H1 (cell line): ENCODE data around the gene GALNT9. TPM values are rescaled to one million over a fixed set of nuclear protein-coding genes. Genes with fewer than 3 reads are reported as not detected.

Experiments
- CTCF ChIA-PET: fragments of 300-600 bp; sonication (Branson Sonifier 250); formaldehyde crosslinking; loops from one replicate; lab custom pipeline; 2021; ENCODE audit not compliant: partially characterized antibody; lab: Charles Lee
- POLR2A ChIA-PET: fragments of 300-600 bp; sonication (Branson Sonifier 250); formaldehyde crosslinking; loops from one replicate; lab custom pipeline; 2021; ENCODE audit warnings: inconsistent platforms; ENCODE audit not compliant: partially characterized antibody; lab: Charles Lee
- DNase-seq, 2 experiments: peaks; one replicate each; pipeline versions ENCODE4 v3.0.0 to v3.0.0-alpha.2; 2010 to 2022; ENCODE audit warnings: low spot score in 2 of 2, low read depth in 1 of 2, mixed read lengths in 1 of 2
- FAIRE-seq: peaks from 2 replicates; lab custom pipeline; 2011; peaks lifted over from hg19 to GRCh38; lab: Jason Lieb, UNC
- H2AFZ ChIP-seq: 2 replicates; pipeline ENCODE4 v1.8.1; 2012; ENCODE audit warnings: low read length, inconsistent platforms
- H2AK5ac ChIP-seq: 2 replicates; pipeline ENCODE4 v1.6.1; 2013; ENCODE audit warnings: low read depth, low read length
- H2BK120ac ChIP-seq: replicated peaks from 2 replicates; pipeline ENCODE3; 2013; ENCODE audit warnings: low read depth, low read length, inconsistent platforms
- H2BK12ac ChIP-seq: 2 replicates; pipeline ENCODE4 v1.6.1; 2013; ENCODE audit warnings: low read depth, low read length
- H2BK15ac ChIP-seq: 2 replicates; pipeline ENCODE4 v1.6.1; 2013; ENCODE audit warnings: low read length
- H2BK20ac ChIP-seq: 2 replicates; pipeline ENCODE4 v1.6.1; 2013; ENCODE audit warnings: low read length
- H2BK5ac ChIP-seq: 2 replicates; pipeline ENCODE4 v1.6.1; 2013; ENCODE audit warnings: low read depth, low read length
- H3K14ac ChIP-seq: 2 replicates; pipeline ENCODE4 v1.6.1; 2013; ENCODE audit warnings: inconsistent platforms; ENCODE audit not compliant: insufficient read length
- H3K18ac ChIP-seq: 2 replicates; pipeline ENCODE4 v1.6.1; 2013; ENCODE audit warnings: low read length; ENCODE audit errors: extremely low read depth
- H3K23ac ChIP-seq: 2 replicates; pipeline ENCODE4 v1.6.1; 2013; ENCODE audit warnings: inconsistent platforms; ENCODE audit not compliant: insufficient read length
- H3K23me2 ChIP-seq: 2 replicates; pipeline ENCODE4 v1.6.1; 2013; ENCODE audit warnings: low read depth, low read length
- H3K27ac ChIP-seq: 2 replicates; pipeline ENCODE4 v1.6.1; 2011; ENCODE audit warnings: low read depth, low read length, inconsistent platforms
- H3K27me3 ChIP-seq, 4 experiments: replicated peaks in 1 of 4; 1 replicate in 1 of 4; 2 replicates in 3 of 4; pipeline versions ENCODE4 v1.6.1 to v1.8.1; 2011 to 2013; ENCODE audit warnings: low read length in 3 of 4, mild to moderate bottlenecking in 3 of 4, inconsistent platforms in 2 of 4, mixed read lengths in 2 of 4, moderate library complexity in 1 of 4; ENCODE audit not compliant: control insufficient read depth in 3 of 4, insufficient read depth in 3 of 4; ENCODE audit errors: extremely low read depth in 1 of 4
- H3K36me3 ChIP-seq, 4 experiments: 2 replicates each; pipeline versions ENCODE4 v1.6.1 to v1.8.1; 2011 to 2013; ENCODE audit warnings: mild to moderate bottlenecking in 4 of 4, low read length in 3 of 4, moderate library complexity in 2 of 4, control low read depth in 1 of 4, inconsistent platforms in 1 of 4; ENCODE audit not compliant: insufficient read depth in 4 of 4, control insufficient read depth in 2 of 4
- H3K4ac ChIP-seq: replicated peaks from 2 replicates; pipeline ENCODE3; 2013; ENCODE audit warnings: low read length, low read depth, mixed read lengths, inconsistent platforms; ENCODE audit not compliant: insufficient read length
- H3K4me1 ChIP-seq, 4 experiments: replicated peaks in 1 of 4; 1 replicate in 1 of 4; 2 replicates in 3 of 4; pipeline versions ENCODE4 v1.6.1 to v1.8.1; 2011 to 2013; ENCODE audit warnings: low read length in 3 of 4, inconsistent platforms in 2 of 4, mixed read lengths in 1 of 4; ENCODE audit not compliant: insufficient read depth in 4 of 4, control insufficient read depth in 3 of 4
- H3K4me2 ChIP-seq, 2 experiments: 2 replicates each; pipeline versions ENCODE4 v1.6.1 to v1.8.1; 2011 to 2013; ENCODE audit warnings: low read depth in 2 of 2, low read length in 2 of 2, control low read depth in 1 of 2, inconsistent platforms in 1 of 2, mild to moderate bottlenecking in 1 of 2; ENCODE audit not compliant: insufficient read depth in 1 of 2
- H3K4me3 ChIP-seq, 4 experiments: fragments of 200-600, 300-600 bp in 1 of 4; sonication (generic), shearing (Covaris generic), sonication (Bioruptor Twin) in 1 of 4; 2 replicates each; pipeline versions ENCODE4 v1.5.1 to v1.8.1; 2011 to 2016; ENCODE audit warnings: low read length in 4 of 4, low read depth in 3 of 4, control low read depth in 2 of 4, inconsistent platforms in 2 of 4, mild to moderate bottlenecking in 2 of 4, mixed read lengths in 1 of 4, moderate library complexity in 1 of 4; ENCODE audit not compliant: insufficient read depth in 2 of 4; ENCODE audit errors: extremely low read depth in 1 of 4
- H3K56ac ChIP-seq: replicated peaks from 2 replicates; pipeline ENCODE3; 2013; ENCODE audit warnings: low read depth, mild to moderate bottlenecking, mixed read lengths, low read length, inconsistent platforms; ENCODE audit not compliant: insufficient read length
- H3K79me1 ChIP-seq: 2 replicates; pipeline ENCODE4 v1.6.1; 2013; ENCODE audit warnings: low read depth, low read length, control low read depth
- H3K79me2 ChIP-seq, 2 experiments: 2 replicates each; pipeline versions ENCODE4 v1.6.1 to v1.8.1; 2012 to 2013; ENCODE audit warnings: low read length in 2 of 2, mild to moderate bottlenecking in 2 of 2, inconsistent platforms in 1 of 2; ENCODE audit not compliant: insufficient read depth in 2 of 2, control insufficient read depth in 1 of 2
- H3K9ac ChIP-seq, 4 experiments: replicated peaks in 1 of 4; 1 replicate in 1 of 4; 2 replicates in 3 of 4; pipeline versions ENCODE4 v1.6.1 to v1.8.1; 2011 to 2013; ENCODE audit warnings: low read depth in 3 of 4, low read length in 3 of 4, control low read depth in 2 of 4, mild to moderate bottlenecking in 2 of 4, moderate library complexity in 2 of 4, inconsistent platforms in 1 of 4; ENCODE audit errors: extremely low read depth in 1 of 4
- H3K9me3 ChIP-seq, 2 experiments: 2 replicates each; pipeline versions ENCODE4 v1.6.1 to v1.8.1; 2012 to 2013; ENCODE audit warnings: mild to moderate bottlenecking in 2 of 2, moderate library complexity in 2 of 2, control low read depth in 1 of 2, inconsistent platforms in 1 of 2, low read depth in 1 of 2, low read length in 1 of 2, mixed read lengths in 1 of 2; ENCODE audit not compliant: insufficient read depth in 2 of 2
- H4K20me1 ChIP-seq, 2 experiments: replicated peaks in 1 of 2; 2 replicates each; pipeline versions ENCODE3 to v1.8.1; 2011 to 2013; ENCODE audit warnings: inconsistent platforms in 2 of 2, low read length in 2 of 2, mild to moderate bottlenecking in 1 of 2; ENCODE audit not compliant: insufficient read depth in 2 of 2, control insufficient read depth in 1 of 2
- H4K5ac ChIP-seq: 2 replicates; pipeline ENCODE4 v1.6.1; 2013; ENCODE audit warnings: low read length, low read depth, mixed read lengths, inconsistent platforms; ENCODE audit not compliant: insufficient read length
- H4K8ac ChIP-seq: 2 replicates; pipeline ENCODE4 v1.8.0; 2013; ENCODE audit warnings: mild to moderate bottlenecking, moderate library complexity, low read length, inconsistent platforms; ENCODE audit not compliant: insufficient read depth; ENCODE audit errors: extremely low read depth
- H4K91ac ChIP-seq: replicated peaks from 2 replicates; pipeline ENCODE3; 2013; ENCODE audit warnings: low read length, mixed read lengths, inconsistent platforms; ENCODE audit not compliant: insufficient read length
- POLR2AphosphoS5 ChIP-seq: IDR thresholded peaks from 2 replicates; pipeline ENCODE4 v1.6.1; 2011; ENCODE audit warnings: low read depth, low read length
- SAP30 ChIP-seq: fragments of 300-600 bp; sonication (generic); IDR thresholded peaks from 2 replicates; pipeline ENCODE4 v1.7.1; 2012; ENCODE audit warnings: low read length, moderate library complexity, mild to moderate bottlenecking, inconsistent platforms; ENCODE audit not compliant: insufficient read depth, insufficient replicate concordance
- SIRT6 ChIP-seq: IDR thresholded peaks from one replicate; pipeline ENCODE4 v1.7.1; 2012; ENCODE audit warnings: low read length, inconsistent platforms
- SIX5 ChIP-seq: IDR thresholded peaks from 2 replicates; pipeline ENCODE4 v1.6.1; 2011; ENCODE audit warnings: mild to moderate bottlenecking, low read depth, low read length
- SP4 ChIP-seq: IDR thresholded peaks from 2 replicates; pipeline ENCODE4 v1.6.1; 2012; ENCODE audit warnings: low read length, inconsistent platforms
- ZNF274 ChIP-seq: IDR thresholded peaks from 2 replicates; pipeline ENCODE4 v1.7.0; 2012; ENCODE audit warnings: low read length, borderline replicate concordance; ENCODE audit errors: extremely low read depth
- WGBS, 2 experiments: shearing (Covaris generic) in 1 of 2; methylation state at CpG; one replicate each; pipeline versions ENCODE4 v1.1.6 to v1.1.7; 2013 to 2015; ENCODE audit warnings: low lambda C conversion rate in 2 of 2, mixed read lengths in 2 of 2, inconsistent platforms in 1 of 2, low coverage in 1 of 2, missing lambda C conversion rate in 1 of 2; ENCODE audit not compliant: insufficient replicate concordance in 2 of 2, insufficient coverage in 1 of 2, insufficient read length in 1 of 2; ENCODE audit errors: extremely low coverage in 1 of 2, missing lambda C conversion rate in 1 of 2; 5-methylcytosine and 5-hydroxymethylcytosine counted together
- polyA plus RNA-seq, 7 experiments: library from polyadenylated mRNA; depleted of rRNA in 3 of 7; stranded (reverse) in 5 of 7; unstranded in 2 of 7; fragments of >200 nt in 5 of 7; fragments of 200-250 nt in 2 of 7; gene quantifications; 1 replicate in 5 of 7; 2 replicates in 1 of 7; 4 replicates in 1 of 7; pipeline versions ENCODE4 v1.2.1 to v1.2.3, GENCODE V29; 2011 to 2013; ENCODE audit warnings: missing spikeins in 2 of 7, mixed read lengths in 2 of 7
- total RNA-seq: library from RNA; stranded (reverse); fragmentation: NEBNext Ultra II Directional; extraction: Animal tissue kit (Norgen Biotek cat#: 25700); gene quantifications from 2 replicates; pipeline ENCODE4 v1.2.1, GENCODE V29; 2021
- TF ChIP-seq, protein P1 (sequence below), 3 experiments: IDR thresholded peaks; 1 replicate in 2 of 3; 2 replicates in 1 of 3; pipeline versions ENCODE4 v1.5.1 to v1.6.1; 2011; ENCODE audit warnings: low read length in 3 of 3, mild to moderate bottlenecking in 3 of 3, inconsistent platforms in 2 of 3, low read depth in 1 of 3, moderate library complexity in 1 of 3; ENCODE audit not compliant: insufficient read depth in 1 of 3; ENCODE audit errors: control extremely low read depth in 1 of 3

GALNT9 gene
- total and polyA plus RNA-seq, 2 of the 8 experiments (the other 6 are each of a cell fraction or from before 2014, with no cell fraction given) = 2.0 to 3.6 TPM

DNA sequence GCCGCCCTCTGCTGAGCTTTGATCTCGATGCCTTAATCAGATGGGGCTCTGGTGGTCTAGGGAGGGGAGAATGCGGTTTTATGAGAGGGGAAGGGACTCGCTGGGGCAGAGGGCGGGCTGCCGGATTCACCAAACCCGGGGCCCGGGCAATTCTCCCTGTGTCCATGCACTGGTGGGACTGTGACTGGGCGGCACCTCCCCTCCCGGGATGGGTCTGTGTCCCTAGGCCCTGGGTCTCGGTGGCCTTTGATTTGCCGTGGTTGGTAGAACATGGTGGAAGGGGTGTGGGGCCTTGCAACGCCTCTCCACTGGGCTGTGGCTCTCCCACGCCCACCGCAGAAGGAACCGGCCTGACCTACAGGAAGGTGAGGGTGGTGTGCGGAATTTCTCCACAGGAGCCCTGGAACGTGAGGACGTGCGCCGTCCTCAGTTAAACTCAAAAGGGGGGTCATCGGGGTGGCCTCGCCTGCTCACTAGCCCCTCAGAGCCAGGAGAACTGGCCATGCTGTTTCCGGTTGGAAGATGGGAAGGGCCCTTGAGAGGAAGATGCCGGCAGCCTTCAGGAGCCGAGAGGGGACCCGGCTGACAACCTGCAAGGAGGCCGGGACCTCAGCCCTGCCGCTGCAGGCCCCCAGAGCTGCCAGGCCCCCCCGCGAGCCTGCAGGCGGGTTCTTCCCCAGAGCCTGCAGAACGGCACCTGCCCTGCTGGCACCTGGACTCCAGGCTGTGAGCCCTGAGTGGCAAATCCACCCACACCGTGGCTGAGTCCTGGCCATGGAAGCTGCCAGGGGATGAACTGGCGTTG is 141.5 kb downstream of the GALNT9 start:
- FAIRE-seq (no peak), DNase-seq (no peak)
- ChIA-PET POLR2A (no interaction called here), CTCF (interaction anchor here (0.8 to 1.1 kb wide), 3 partner anchors 8 to 186 kb away, joined by 3 to 4 read pairs (median 3); no protein-coding TSS in a partner anchor)
- Histone ChIP-seq H2BK5ac (no peak overlapping the region), H4K5ac (no peak overlapping the region), H3K79me2 (no peaks in the 10 kb centered on the region), H3K27ac (no peak overlapping the region), H3K23me2 (peaks cover 7% of the 10 kb centered on the region; the same call in 1 of the 2 replicates), H2BK15ac (no peak overlapping the region), H2BK12ac (no peak overlapping the region), H4K8ac (no peak overlapping the region; the same call in 1 of the 2 replicates), H3K4ac (no peak overlapping the region), H3K9ac (no peak overlapping the region), H2BK20ac (no peak overlapping the region), H3K18ac (no peak overlapping the region), H2AFZ (no peak overlapping the region), H3K56ac (no peak overlapping the region), H3K23ac (no peak overlapping the region), H3K4me3 (no peak overlapping the region), H3K9me3 (peaks cover 0 to 9% of the 10 kb centered on the region in 2 experiments; a peak in 1 of 4 replicates), H3K36me3 (no peaks in the 10 kb centered on the region), H3K4me2 (peak overlapping the region in 1 of 2 experiments; percentile 77; a peak in 1 of 4 replicates), H4K91ac (no peak overlapping the region), H2BK120ac (no peak overlapping the region), H4K20me1 (peaks cover 0 to 2% of the 10 kb centered on the region in 2 experiments), H3K4me1 (peaks cover 0 to 13% (median 8%) of the 10 kb centered on the region in 4 experiments; a peak in 5 of 7 replicates), H3K79me1 (no peaks in the 10 kb centered on the region), H2AK5ac (no peak overlapping the region), H3K27me3 (peaks cover 4 to 73% (median 45%) of the 10 kb centered on the region in 4 experiments), H3K14ac (no peak overlapping the region)
- 90% methylated on average over 32 of the region's 35 CpGs; no CpG with 5 or more reads in 1 of the 2 experiments for WGBS, 2 experiments
- TF ChIP-seq SAP30 = no peak
- TF ChIP-seq SIX5 = no peak
- no peak for TF ChIP-seq SIRT6
- no peak for TF ChIP-seq SP4
- no peak for TF ChIP-seq ZNF274
- TF ChIP-seq POLR2AphosphoS5 = no peak
- TF ChIP-seq, protein P1, sequence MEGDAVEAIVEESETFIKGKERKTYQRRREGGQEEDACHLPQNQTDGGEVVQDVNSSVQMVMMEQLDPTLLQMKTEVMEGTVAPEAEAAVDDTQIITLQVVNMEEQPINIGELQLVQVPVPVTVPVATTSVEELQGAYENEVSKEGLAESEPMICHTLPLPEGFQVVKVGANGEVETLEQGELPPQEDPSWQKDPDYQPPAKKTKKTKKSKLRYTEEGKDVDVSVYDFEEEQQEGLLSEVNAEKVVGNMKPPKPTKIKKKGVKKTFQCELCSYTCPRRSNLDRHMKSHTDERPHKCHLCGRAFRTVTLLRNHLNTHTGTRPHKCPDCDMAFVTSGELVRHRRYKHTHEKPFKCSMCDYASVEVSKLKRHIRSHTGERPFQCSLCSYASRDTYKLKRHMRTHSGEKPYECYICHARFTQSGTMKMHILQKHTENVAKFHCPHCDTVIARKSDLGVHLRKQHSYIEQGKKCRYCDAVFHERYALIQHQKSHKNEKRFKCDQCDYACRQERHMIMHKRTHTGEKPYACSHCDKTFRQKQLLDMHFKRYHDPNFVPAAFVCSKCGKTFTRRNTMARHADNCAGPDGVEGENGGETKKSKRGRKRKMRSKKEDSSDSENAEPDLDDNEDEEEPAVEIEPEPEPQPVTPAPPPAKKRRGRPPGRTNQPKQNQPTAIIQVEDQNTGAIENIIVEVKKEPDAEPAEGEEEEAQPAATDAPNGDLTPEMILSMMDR (IDR thresholded peaks at IDR 0.05; ENCODE audit: control extremely low read depth in 1 of 3, insufficient read depth in 1 of 3, low read depth in 1 of 3, low read length in 3 of 3) = no peak
